ENCODE results near the gene COA3.

The COA3 gene

GRCh38 chr17:42791948-42792347 lies 6.6 kb downstream of the COA3 start:
- no peak for DNase-seq (ENCODE audit: low read depth)
- TF ChIP-seq CTCF (IDR thresholded peaks at IDR 0.05; ENCODE audit: control insufficient read depth, extremely low read depth, insufficient read depth), result no peak
- no peak overlapping the region for H3K4me3 ChIP-seq (ENCODE audit: low read depth, low read length)

- no peak overlapping the region for H3K4me3 ChIP-seq (ENCODE audit: low read depth, low read length)
- no peak for TF ChIP-seq CTCF (IDR thresholded peaks at IDR 0.05; ENCODE audit: control insufficient read depth, extremely low read depth, insufficient read depth)
- no peak for DNase-seq (ENCODE audit: low read depth)
These were observed 11.2 kb downstream of the COA3 start for GRCh38 chr17:42787266-42787665.

GRCh38 chr17:42784811-42785592 lies 13.5 kb downstream of the COA3 start:
- no peak for TF ChIP-seq CTCF (IDR thresholded peaks at IDR 0.05; ENCODE audit: control insufficient read depth, extremely low read depth, insufficient read depth)
- no peak for DNase-seq (ENCODE audit: low read depth)
- no peak overlapping the region for H3K4me3 ChIP-seq (ENCODE audit: low read depth, low read length)

GRCh38 chr17:42784409-42784808 lies 14.1 kb downstream of the COA3 start:
- H3K4me3 ChIP-seq (ENCODE audit: low read depth, low read length), result no peak overlapping the region
- no peak for TF ChIP-seq CTCF (IDR thresholded peaks at IDR 0.05; ENCODE audit: control insufficient read depth, extremely low read depth, insufficient read depth)
- DNase-seq (ENCODE audit: low read depth), result no peak

- no peak for DNase-seq (ENCODE audit: low read depth)
- TF ChIP-seq CTCF (IDR thresholded peaks at IDR 0.05; ENCODE audit: control insufficient read depth, extremely low read depth, insufficient read depth), result no peak
- H3K4me3 ChIP-seq (ENCODE audit: low read depth, low read length), result no peak overlapping the region
These were observed 14.7 kb downstream of the COA3 start for GRCh38 chr17:42783791-42784138.

GRCh38 chr17:42783062-42783790 lies 15.3 kb downstream of the COA3 start:
- DNase-seq (ENCODE audit: low read depth), result no peak
- H3K4me3 ChIP-seq (ENCODE audit: low read depth, low read length), result no peak overlapping the region
- no peak for TF ChIP-seq CTCF (IDR thresholded peaks at IDR 0.05; ENCODE audit: control insufficient read depth, extremely low read depth, insufficient read depth)

Measured in LNCaP clone FGC (cell line).